Stimulated activated CD4-positive, alpha-beta T cell treated with anti-CD3 and anti-CD28 coated beads, Interleukin-4, amount 100 ng/mL, for 1 hour (primary cell): ENCODE results near the gene LSM8.
A peak's percentile ranks its signal among the peaks of the same experiment; 100 is the strongest.
"Not testable (repeated sequence)": the region's sequence is repeated elsewhere in the genome, so short reads cannot be mapped to it uniquely, and the experiment has no call there.

ENCODE experiments used
- DNase-seq: peaks from one replicate; pipeline ENCODE4 v3.0.0-alpha.2; 2020

The LSM8 gene

GRCh38 chr7:118183786-118184564 lies at the start of gene LSM8:
Gene LSM8 (plus strand): TSS chr7:118184164. CDS start chr7:118184224, 60 bp downstream.
- DNase-seq: peak; percentile 96

- DNase-seq: not testable (repeated sequence)
These were observed 49.5 kb upstream of the LSM8 start for GRCh38 chr7:118134420-118134819.

- no peak for DNase-seq
These were observed 43.5 kb upstream of the LSM8 start for GRCh38 chr7:118140468-118140867.

GRCh38 chr7:118142012-118142411 lies 42.0 kb upstream of the LSM8 start:
- no peak for DNase-seq

GRCh38 chr7:118148930-118149329 lies 35.0 kb upstream of the LSM8 start:
- DNase-seq: no peak

GRCh38 chr7:118149394-118149793 lies 34.6 kb upstream of the LSM8 start:
- no peak for DNase-seq

- DNase-seq: no peak
These were observed 32.3 kb upstream of the LSM8 start for GRCh38 chr7:118151671-118152070.

- no peak for DNase-seq
These were observed 31.8 kb upstream of the LSM8 start for GRCh38 chr7:118152149-118152548.

- no peak for DNase-seq
These were observed 31.3 kb upstream of the LSM8 start for GRCh38 chr7:118152654-118153053.

GRCh38 chr7:118153551-118154177 lies 30.3 kb upstream of the LSM8 start:
- no peak for DNase-seq

GRCh38 chr7:118158766-118159165 lies 25.2 kb upstream of the LSM8 start:
- DNase-seq: no peak

GRCh38 chr7:118169146-118169545 lies 14.8 kb upstream of the LSM8 start:
- DNase-seq: no peak

GRCh38 chr7:118175740-118176139 lies 8.2 kb upstream of the LSM8 start:
- no peak for DNase-seq

- no peak for DNase-seq
These were observed 4.8 kb upstream of the LSM8 start for GRCh38 chr7:118179191-118179590.

GRCh38 chr7:118182593-118183427 lies 1.2 kb upstream of the LSM8 start:
- no peak for DNase-seq

- peak; percentile 6 for DNase-seq
These were observed 557 bp upstream of the LSM8 start for GRCh38 chr7:118183428-118183785.

GRCh38 chr7:118184565-118184940 lies 589 bp downstream of the LSM8 start:
- no peak for DNase-seq

GRCh38 chr7:118185163-118185860 lies 1.3 kb downstream of the LSM8 start:
- no peak for DNase-seq

GRCh38 chr7:118186501-118186900 lies 2.5 kb downstream of the LSM8 start:
- no peak for DNase-seq

- DNase-seq: no peak
These were observed 10.6 kb downstream of the LSM8 start for GRCh38 chr7:118194571-118194970.

GRCh38 chr7:118195837-118196474 lies 12.0 kb downstream of the LSM8 start:
- DNase-seq: peak; percentile 17

GRCh38 chr7:118202061-118202460 lies 18.1 kb downstream of the LSM8 start:
- DNase-seq: no peak
